K562 (cell line): ENCODE data around the gene IL13. TPM values are rescaled to one million over a fixed set of nuclear protein-coding genes. Genes with fewer than 3 reads are reported as not detected.

Experiments used
- ATF1 ChIP-seq, 2 experiments: fragments of 450-650 bp in 1 of 2; IDR thresholded peaks; 2 replicates each; pipeline ENCODE4 v1.6.1; 2016; ENCODE audit warnings: missing compliant biosample characterization in 1 of 2, missing genetic modification characterization in 1 of 2
- CEBPB ChIP-seq: fragments of 450-650 bp; IDR thresholded peaks from 2 replicates; pipeline ENCODE4 v1.6.1; 2016; ENCODE audit warnings: missing genetic modification characterization, missing compliant biosample characterization
- ETV1 ChIP-seq: fragments of 450-650 bp; conservative IDR thresholded peaks from 2 replicates; pipeline ENCODE4 v1.6.1; 2016; ENCODE audit warnings: missing genetic modification characterization, control low read depth, low read depth, missing compliant biosample characterization
- FOXK2 ChIP-seq, 2 experiments: fragments of 450-650 bp; IDR thresholded peaks in 1 of 2; conservative IDR thresholded peaks in 1 of 2; 2 replicates each; pipeline ENCODE4 v1.6.1; 2016; ENCODE audit warnings: low read depth in 2 of 2, mild to moderate bottlenecking in 1 of 2
- GTF2F1 ChIP-seq: IDR thresholded peaks from 2 replicates; pipeline ENCODE4 v1.6.1; 2011; ENCODE audit warnings: low read depth, low read length, improper control_type of control experiment
- NFIC ChIP-seq: fragments of 450-650 bp; IDR thresholded peaks from 2 replicates; pipeline ENCODE4 v1.6.1; 2017; ENCODE audit warnings: mild to moderate bottlenecking, inconsistent platforms
- NR2C2 ChIP-seq, 2 experiments: fragments of 200-800 bp in 1 of 2; sonication (Bioruptor generic) in 1 of 2; sonication (generic) in 1 of 2; formaldehyde crosslinking in 1 of 2; IDR thresholded peaks; 2 replicates each; pipeline versions ENCODE4 v1.6.1 to v1.8.0; 2016 to 2022; ENCODE audit warnings: mild to moderate bottlenecking in 1 of 2, missing compliant biosample characterization in 1 of 2, missing genetic modification characterization in 1 of 2, missing genetic modification reagents in 1 of 2
- NR2F6 ChIP-seq: fragments of 450-650 bp; formaldehyde crosslinking; IDR thresholded peaks from 2 replicates; pipeline ENCODE4 v1.4.0; 2020; ENCODE audit warnings: mild to moderate bottlenecking
- OTX1 ChIP-seq: fragments of 450-650 bp; formaldehyde crosslinking; IDR thresholded peaks from 2 replicates; pipeline ENCODE4 v1.4.0; 2022; ENCODE audit warnings: mild to moderate bottlenecking
- SMARCA5 ChIP-seq: fragments of 450-650 bp; IDR thresholded peaks from 2 replicates; pipeline ENCODE4 v1.6.1; 2016
- SRF ChIP-seq, 2 experiments: fragments of 250-450, 450-650 bp in 1 of 2; sonication (Bioruptor Pico) in 1 of 2; sonication (generic) in 1 of 2; formaldehyde crosslinking; IDR thresholded peaks; 2 replicates each; pipeline versions ENCODE4 v1.5.0 to v1.5.1; 2020 to 2022; ENCODE audit warnings: mild to moderate bottlenecking in 1 of 2, missing genetic modification reagents in 1 of 2
- TAF7 ChIP-seq: fragments of 450-650 bp; IDR thresholded peaks from 2 replicates; pipeline ENCODE4 v1.6.1; 2016; ENCODE audit warnings: missing genetic modification characterization, missing compliant biosample characterization
- WHSC1 ChIP-seq: IDR thresholded peaks from one replicate; pipeline ENCODE4 v1.6.1; 2012; ENCODE audit warnings: low read length, control low read depth, inconsistent platforms
- ZNF583 ChIP-seq: fragments of 250-450 bp; sonication (Bioruptor Pico); IDR thresholded peaks from 2 replicates; pipeline ENCODE4 v1.4.0; 2020
- polyA plus RNA-seq, 8 experiments: library from polyadenylated mRNA; depleted of rRNA in 4 of 8; stranded (reverse) in 5 of 8; unstranded in 3 of 8; fragments of >200 nt; fragmentation: Nextera tagmentation in 2 of 8; fragmentation: Illumina TruSeq in 1 of 8; extraction: Ambion mirVana in 2 of 8; extraction: Trizol in 1 of 8; gene quantifications; 2 replicates each; pipeline versions ENCODE4 v1.2.1 to v1.2.3, GENCODE V29; 2011 to 2014; ENCODE audit warnings: inconsistent platforms in 1 of 8, missing spikeins in 1 of 8
- total RNA-seq, 7 experiments: library from RNA; depleted of rRNA in 6 of 7; stranded (reverse); fragments of >200 nt in 6 of 7; fragmentation: Illumina TruSeq in 2 of 7; extraction: Trizol in 2 of 7; gene quantifications; 2 replicates each; pipeline versions ENCODE4 v1.2.1 to v1.2.3, GENCODE V29; 2011 to 2021; ENCODE audit warnings: low replicate concordance in 1 of 7
- TF ChIP-seq, protein P1 (sequence below): fragments of 250-450 bp; sonication (Bioruptor Pico); IDR thresholded peaks from 2 replicates; pipeline ENCODE4 v1.8.0; 2021; ENCODE audit warnings: mild to moderate bottlenecking, moderate library complexity
- TF ChIP-seq, protein P2 (sequence below): sonication (generic); formaldehyde crosslinking; IDR thresholded peaks from 2 replicates; pipeline ENCODE4 v1.8.1; 2023; ENCODE audit warnings: mild to moderate bottlenecking, missing genetic modification reagents
- TF ChIP-seq, protein P3 (sequence below): sonication (generic); formaldehyde crosslinking; IDR thresholded peaks from 2 replicates; pipeline ENCODE4 v1.8.0; 2022; ENCODE audit warnings: mild to moderate bottlenecking, missing genetic modification reagents
- TF ChIP-seq, protein P4 (sequence below), 3 experiments: fragments of 200-800 bp in 1 of 3; sonication (Bioruptor generic) in 1 of 3; sonication (generic) in 1 of 3; formaldehyde crosslinking in 1 of 3; IDR thresholded peaks; 2 replicates each; pipeline versions ENCODE4 v1.6.1 to v1.8.0; 2016 to 2022; ENCODE audit warnings: mild to moderate bottlenecking in 2 of 3, missing compliant biosample characterization in 2 of 3, missing genetic modification characterization in 2 of 3, missing genetic modification reagents in 1 of 3

The IL13 gene
- total and polyA plus RNA-seq, 9 of the 15 experiments (the other 6 are each of a cell fraction or from before 2014, with no cell fraction given) = not detected

DNA sequence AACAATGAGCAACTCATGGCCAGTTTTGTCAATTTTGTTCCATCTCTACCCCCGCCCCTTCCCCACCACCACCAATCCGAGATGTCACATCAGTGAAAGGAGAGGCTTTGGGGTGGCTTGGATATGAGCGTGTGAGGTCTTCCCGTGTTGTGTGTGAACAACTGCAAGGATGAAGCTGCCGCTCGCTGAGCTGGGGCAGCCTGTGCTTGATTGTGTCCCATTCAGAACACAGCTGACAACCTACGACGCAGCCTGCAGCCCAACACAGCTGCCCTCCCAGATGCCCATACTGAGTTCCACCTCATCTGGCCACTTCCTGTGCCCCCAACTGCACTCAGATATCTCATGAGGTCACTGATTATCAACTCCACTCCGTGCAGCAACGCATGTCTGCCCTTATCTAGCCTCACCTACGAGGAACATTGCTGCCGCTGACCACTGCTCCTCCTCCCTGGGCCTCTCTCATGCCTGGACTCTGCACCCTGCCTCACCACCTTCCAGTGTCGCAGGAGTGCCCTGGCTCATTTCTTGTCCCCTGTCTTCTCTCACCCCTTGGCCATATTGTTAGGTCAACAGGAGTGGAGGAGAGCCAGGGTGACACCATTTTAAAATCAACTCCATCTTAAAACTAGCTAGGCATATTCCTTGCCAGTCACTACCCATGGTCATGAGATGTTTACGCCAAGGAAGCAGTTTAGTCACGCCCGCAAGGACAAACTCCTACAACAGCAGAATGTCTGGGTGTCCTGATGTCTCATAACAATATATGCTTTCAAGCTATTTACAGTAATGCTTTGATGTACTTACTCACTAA lies 8.5 kb downstream of the IL13 start (continued):
- TF ChIP-seq, protein P1, sequence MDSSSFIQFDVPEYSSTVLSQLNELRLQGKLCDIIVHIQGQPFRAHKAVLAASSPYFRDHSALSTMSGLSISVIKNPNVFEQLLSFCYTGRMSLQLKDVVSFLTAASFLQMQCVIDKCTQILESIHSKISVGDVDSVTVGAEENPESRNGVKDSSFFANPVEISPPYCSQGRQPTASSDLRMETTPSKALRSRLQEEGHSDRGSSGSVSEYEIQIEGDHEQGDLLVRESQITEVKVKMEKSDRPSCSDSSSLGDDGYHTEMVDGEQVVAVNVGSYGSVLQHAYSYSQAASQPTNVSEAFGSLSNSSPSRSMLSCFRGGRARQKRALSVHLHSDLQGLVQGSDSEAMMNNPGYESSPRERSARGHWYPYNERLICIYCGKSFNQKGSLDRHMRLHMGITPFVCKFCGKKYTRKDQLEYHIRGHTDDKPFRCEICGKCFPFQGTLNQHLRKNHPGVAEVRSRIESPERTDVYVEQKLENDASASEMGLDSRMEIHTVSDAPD (CRISPR knock-in tag) = 0 out of 2 replicates have a peak, but pooled peaks have one; percentile 70
- TF ChIP-seq WHSC1 = no peak
- TF ChIP-seq, protein P2, sequence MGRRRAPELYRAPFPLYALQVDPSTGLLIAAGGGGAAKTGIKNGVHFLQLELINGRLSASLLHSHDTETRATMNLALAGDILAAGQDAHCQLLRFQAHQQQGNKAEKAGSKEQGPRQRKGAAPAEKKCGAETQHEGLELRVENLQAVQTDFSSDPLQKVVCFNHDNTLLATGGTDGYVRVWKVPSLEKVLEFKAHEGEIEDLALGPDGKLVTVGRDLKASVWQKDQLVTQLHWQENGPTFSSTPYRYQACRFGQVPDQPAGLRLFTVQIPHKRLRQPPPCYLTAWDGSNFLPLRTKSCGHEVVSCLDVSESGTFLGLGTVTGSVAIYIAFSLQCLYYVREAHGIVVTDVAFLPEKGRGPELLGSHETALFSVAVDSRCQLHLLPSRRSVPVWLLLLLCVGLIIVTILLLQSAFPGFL = peak; percentile 87; the same call in 1 of the 2 replicates
- TF ChIP-seq, protein P3, sequence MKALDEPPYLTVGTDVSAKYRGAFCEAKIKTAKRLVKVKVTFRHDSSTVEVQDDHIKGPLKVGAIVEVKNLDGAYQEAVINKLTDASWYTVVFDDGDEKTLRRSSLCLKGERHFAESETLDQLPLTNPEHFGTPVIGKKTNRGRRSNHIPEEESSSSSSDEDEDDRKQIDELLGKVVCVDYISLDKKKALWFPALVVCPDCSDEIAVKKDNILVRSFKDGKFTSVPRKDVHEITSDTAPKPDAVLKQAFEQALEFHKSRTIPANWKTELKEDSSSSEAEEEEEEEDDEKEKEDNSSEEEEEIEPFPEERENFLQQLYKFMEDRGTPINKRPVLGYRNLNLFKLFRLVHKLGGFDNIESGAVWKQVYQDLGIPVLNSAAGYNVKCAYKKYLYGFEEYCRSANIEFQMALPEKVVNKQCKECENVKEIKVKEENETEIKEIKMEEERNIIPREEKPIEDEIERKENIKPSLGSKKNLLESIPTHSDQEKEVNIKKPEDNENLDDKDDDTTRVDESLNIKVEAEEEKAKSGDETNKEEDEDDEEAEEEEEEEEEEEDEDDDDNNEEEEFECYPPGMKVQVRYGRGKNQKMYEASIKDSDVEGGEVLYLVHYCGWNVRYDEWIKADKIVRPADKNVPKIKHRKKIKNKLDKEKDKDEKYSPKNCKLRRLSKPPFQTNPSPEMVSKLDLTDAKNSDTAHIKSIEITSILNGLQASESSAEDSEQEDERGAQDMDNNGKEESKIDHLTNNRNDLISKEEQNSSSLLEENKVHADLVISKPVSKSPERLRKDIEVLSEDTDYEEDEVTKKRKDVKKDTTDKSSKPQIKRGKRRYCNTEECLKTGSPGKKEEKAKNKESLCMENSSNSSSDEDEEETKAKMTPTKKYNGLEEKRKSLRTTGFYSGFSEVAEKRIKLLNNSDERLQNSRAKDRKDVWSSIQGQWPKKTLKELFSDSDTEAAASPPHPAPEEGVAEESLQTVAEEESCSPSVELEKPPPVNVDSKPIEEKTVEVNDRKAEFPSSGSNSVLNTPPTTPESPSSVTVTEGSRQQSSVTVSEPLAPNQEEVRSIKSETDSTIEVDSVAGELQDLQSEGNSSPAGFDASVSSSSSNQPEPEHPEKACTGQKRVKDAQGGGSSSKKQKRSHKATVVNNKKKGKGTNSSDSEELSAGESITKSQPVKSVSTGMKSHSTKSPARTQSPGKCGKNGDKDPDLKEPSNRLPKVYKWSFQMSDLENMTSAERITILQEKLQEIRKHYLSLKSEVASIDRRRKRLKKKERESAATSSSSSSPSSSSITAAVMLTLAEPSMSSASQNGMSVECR (CRISPR knock-in tag) = no peak
- peak; percentile 82 for TF ChIP-seq TAF7
- TF ChIP-seq ETV1 (tag) = peak; percentile 82
- TF ChIP-seq FOXK2 (conservative IDR thresholded peaks at IDR 0.05 in 1 of 2, IDR thresholded peaks at IDR 0.05 in 1 of 2; ENCODE audit: low read depth in 2 of 2) = no peak
- TF ChIP-seq SMARCA5 = 0 out of 2 replicates have a peak, but pooled peaks have one; percentile 36
- TF ChIP-seq NR2C2 (CRISPR knock-in tag; IDR thresholded peaks at IDR 0.05) = 0 out of 2 replicates have a peak, but pooled peaks have one; percentile 32
- TF ChIP-seq NR2C2 (tag; IDR thresholded peaks at IDR 0.05) = peak; percentile 60; the same call in 1 of the 2 replicates
- TF ChIP-seq OTX1 (CRISPR knock-in tag) = peak; percentile 94; the same call in 1 of the 2 replicates
- TF ChIP-seq GTF2F1 = peak; percentile 80
- peak; percentile 94; the same call in 1 of the 2 replicates for TF ChIP-seq NR2F6 (CRISPR knock-in tag)
- peak; percentile 98 for TF ChIP-seq ZNF583 (CRISPR knock-in tag)
- TF ChIP-seq, protein P4, sequence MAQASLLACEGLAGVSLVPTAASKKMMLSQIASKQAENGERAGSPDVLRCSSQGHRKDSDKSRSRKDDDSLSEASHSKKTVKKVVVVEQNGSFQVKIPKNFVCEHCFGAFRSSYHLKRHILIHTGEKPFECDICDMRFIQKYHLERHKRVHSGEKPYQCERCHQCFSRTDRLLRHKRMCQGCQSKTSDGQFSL (CRISPR knock-in tag; IDR thresholded peaks at IDR 0.05) = no peak
- TF ChIP-seq, protein P4 (tag; IDR thresholded peaks at IDR 0.05) = peak in 1 of 2 experiments; percentile 97; a peak in 2 of 4 replicates
- TF ChIP-seq ATF1 (CRISPR knock-in tag; IDR thresholded peaks at IDR 0.05) = no peak
- TF ChIP-seq ATF1 (tag; IDR thresholded peaks at IDR 0.05) = peak; percentile 80
- no peak for TF ChIP-seq NFIC
- peak in 1 of 2 experiments; percentile 46; a peak in 1 of 4 replicates for TF ChIP-seq SRF (CRISPR knock-in tag; IDR thresholded peaks at IDR 0.05)
- 0 out of 2 replicates have a peak, but pooled peaks have one; percentile 14 for TF ChIP-seq CEBPB (tag)
